H4 (cell line): ENCODE data around the gene CCL17. TPM values are rescaled to one million over a fixed set of nuclear protein-coding genes. Genes with fewer than 3 reads are reported as not detected.
"Not testable (repeated sequence)": the region's sequence is repeated elsewhere in the genome, so short reads cannot be mapped to it uniquely, and the experiment has no call there.

Experiments used
- DNase-seq: peaks from one replicate; pipeline ENCODE4 v3.0.0-alpha.2; 2015; ENCODE audit warnings: low spot score
- total RNA-seq: library from RNA; depleted of rRNA; stranded (reverse); fragments of >200 nt; shearing (Covaris generic); gene quantifications from 2 replicates; pipeline ENCODE4 v1.2.3, GENCODE V29; 2014; rRNA removed

Gene CCL17
- total RNA-seq, 1 experiment from 2014 or later, result not detected

DNA sequence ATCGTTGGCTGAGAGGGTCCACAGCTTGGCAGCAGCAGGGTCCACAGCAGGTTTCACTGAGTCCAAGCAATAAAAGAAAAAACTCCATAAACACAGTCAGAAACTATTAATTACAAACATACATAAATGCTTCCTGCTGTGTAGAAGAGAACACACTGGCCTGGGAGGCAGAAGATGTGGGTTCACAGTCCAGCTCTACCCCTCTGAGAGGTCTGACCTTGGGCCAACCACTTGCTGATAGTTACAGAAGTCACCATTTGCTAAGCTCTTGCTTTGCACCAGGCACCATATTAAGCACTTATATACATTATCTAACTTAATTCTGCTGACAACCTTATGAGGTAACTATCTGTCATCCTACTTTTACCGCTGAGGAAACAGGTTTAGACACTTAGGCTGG is 27.9 kb downstream of the CCL17 start:
- DNase-seq, result no peak

DNA sequence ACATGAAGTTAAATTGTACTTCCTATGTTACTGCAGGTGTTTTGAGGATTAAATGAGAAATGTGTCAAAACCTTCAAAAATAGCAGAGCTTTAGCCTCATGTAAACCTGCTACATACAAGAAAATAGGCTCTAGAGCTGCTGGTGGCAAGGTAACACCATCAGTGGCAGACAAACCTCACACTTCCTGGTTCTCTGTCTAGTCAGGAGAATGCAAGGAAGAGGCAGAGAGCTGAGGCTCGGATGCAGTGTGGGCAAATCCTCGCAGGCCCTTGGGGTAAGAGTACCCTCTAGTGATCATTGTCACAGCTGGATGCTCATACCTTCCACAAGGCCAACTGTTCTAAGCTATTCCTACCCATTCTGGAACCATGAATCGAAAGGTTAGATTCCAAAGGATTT is 28.4 kb downstream of the CCL17 start:
- DNase-seq, result no peak

DNA sequence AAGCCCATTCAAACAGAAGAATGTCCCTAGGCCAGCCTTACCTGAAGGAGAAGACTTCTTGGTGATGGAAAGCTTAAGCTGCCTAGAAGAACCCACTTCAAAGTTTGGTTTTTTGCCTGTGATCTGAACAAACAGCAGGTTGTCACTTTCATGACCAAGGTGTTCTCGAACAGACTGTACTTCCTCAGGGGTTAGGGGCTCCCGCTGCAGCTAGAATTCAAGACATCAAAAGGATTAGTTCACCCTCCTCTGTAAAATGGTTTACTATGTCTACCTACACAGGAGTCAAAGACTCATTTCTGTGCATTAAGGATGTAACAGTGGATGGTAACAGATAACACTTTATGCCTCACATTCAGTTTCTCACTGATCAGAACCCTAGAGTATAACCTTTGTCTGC is 29.4 kb downstream of the CCL17 start:
- no peak for DNase-seq

DNA sequence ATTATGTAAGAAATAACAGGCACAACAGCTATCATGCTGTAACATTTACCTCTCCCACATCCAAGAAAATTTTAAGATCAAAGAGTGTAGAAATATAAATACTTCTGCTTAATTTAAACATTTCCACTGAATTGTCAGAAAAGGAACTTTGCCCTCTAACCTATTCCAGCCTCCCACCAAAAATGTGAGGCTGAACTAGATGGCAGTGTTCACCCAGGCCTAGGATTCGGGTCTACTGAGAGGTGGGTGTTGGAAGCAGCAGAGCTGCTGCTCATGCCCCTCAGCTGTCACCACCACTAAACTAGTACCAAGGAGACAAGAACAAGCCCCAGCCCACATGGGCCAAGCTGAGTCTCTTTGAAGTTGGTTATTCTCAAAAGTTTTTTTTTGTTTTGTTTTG is 31.3 kb downstream of the CCL17 start:
- DNase-seq, result no peak

DNA sequence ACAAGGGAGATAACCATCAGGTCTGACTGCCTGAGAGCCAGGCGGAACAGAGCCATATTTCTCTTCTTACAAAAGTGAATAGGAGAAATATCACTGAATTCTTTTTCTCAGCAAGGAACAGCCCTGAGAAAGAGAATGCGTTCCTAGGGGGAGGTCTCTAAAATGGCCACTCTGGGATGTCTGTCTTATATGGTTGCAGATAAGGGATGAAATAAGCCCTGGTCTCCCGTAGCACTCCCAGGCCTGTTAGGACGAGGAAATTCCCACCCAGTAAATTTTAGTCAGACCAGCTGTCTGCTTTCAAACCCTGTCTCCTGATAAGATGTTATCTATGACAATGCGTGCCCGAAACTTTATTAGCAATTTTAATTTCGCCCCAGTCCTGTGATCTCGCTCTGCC is 35.4 kb downstream of the CCL17 start:
- not testable (repeated sequence) for DNase-seq

DNA sequence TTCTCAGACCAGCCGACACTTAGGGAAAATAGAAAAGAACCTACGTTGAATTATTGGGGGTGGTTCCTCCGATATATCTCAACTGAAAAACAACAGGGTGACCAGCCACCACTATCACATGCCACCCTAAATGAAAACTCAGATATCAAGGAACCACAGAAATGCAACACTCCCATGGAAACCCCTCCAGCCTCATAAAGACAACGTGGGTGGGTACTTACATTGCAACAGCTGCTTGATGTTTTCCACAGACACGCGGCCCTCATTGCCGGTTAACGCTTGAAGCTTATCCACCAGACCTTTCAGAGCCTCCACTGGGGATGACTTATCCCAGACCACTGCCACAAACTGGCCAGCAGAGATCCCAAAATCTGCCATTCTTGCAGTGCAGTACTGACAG is 36.0 kb downstream of the CCL17 start:
- not testable (repeated sequence) for DNase-seq

DNA sequence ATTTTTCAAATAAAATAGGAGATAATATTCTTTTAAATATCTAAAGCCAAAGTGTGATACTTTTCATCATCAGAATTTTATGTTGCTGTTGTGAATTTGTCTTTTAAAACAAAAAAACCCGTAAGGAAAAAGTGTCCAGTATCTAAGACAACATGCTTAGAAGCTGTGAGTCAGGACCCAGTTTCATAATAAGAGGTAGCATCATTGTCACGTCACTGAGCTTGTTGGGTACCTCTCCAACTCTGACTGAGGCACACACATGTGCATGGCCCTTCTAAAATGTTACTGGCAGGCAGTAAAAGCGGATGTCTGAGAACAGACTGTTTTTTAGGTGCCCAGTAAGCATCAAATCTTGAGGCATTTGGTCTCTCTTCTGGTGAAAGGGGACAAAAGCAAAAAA is 40.1 kb downstream of the CCL17 start:
- DNase-seq, result no peak

DNA sequence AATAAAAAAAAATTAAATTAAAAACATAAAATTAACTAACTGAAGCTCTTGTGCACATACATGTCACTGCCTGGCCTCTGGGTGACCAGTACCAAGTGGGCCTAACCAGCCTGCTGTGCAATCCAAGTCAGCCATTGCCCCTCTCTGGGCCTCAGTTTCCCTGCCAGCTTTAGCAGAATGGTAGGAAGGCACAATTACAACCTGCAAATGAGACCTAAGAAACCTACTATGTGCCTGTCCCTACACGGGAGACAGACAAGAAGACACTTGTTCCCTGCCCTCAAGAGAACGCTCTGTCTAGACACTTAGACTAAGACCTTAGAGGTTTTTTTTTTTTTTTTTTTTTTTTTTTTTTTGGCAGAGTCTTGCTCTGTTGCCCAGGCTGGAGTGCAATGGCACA is 40.9 kb downstream of the CCL17 start:
- DNase-seq, result no peak

DNA sequence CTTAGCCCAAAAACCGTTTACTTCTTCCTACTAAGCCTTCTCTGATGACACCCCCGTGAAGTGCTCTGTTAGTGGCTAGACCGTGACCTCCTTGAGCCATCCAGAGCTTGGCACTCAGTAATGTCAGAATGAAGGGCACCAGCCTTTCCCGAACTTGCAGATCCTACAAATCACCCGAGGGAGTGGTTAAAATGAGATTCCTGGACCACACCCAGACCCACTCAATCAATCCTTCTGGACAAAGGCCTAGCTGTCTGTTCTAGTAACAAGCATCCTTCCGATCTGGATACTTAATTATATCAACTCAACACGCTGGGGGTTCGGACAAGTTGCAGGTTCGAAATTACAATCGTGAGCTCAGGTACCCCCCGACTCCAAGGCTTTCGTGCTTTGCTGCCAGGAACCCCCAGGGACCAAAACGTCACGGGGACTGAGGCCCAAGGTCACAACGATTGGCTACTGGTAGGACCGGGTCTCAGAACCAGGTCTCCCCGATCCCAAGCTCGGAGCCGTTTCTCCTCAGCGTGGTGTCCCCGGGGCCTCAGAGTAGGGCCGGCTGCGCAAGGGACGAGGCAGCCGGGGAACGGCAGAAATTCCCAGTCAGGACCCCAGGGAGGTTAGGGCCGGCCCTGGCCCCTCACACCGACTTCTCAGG is 42.1 kb downstream of the CCL17 start:
- no peak for DNase-seq

DNA sequence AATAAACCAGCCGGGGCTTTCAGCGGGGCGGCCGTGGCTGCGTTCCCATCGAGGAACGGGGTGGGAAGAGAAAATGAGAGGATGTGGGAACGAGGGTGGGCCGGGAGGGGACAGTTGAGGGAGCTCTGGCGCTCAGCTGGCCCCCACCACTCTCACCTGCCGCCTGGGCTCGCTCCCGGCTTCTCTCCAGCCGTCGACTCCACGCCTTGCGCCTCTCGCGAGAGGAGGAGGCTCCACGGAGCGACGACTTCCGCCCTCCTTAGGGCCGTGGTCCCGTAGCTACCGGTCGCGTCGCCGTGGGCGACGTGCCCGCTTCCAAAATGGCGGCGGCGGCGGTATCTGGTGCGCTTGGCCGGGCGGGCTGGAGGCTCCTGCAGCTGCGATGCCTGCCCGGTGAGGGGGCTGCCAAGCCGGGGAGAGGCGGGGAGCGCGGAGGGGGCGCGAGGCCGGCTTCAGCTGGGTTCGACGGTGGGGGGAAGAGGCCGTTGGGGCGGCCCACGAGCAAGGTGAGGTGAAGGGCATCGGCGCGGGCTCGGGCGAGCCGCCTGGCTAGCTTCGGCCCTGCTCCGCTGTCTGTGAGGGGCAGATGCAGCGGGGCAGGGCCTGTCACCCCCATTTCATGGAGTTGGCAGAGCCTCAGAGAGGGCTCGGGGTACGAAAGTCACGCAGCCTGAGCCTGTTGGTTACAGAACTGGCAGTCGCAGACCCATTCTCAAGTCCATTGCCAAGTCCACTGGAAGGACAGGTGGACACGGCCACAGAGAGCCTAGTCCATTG is 42.8 kb downstream of the CCL17 start, which contains the start of the genes CIAPIN1 and COQ9:
Gene CIAPIN1 (minus strand): TSS at position 200 of the 777 bp plus-strand sequence. CDS start 6,457 bp downstream, outside the sequence.
Gene COQ9 (plus strand): TSS at position 294 of the 777 bp plus-strand sequence. CDS start 27 bp downstream, at position 321.
- DNase-seq, result peak; percentile 91

DNA sequence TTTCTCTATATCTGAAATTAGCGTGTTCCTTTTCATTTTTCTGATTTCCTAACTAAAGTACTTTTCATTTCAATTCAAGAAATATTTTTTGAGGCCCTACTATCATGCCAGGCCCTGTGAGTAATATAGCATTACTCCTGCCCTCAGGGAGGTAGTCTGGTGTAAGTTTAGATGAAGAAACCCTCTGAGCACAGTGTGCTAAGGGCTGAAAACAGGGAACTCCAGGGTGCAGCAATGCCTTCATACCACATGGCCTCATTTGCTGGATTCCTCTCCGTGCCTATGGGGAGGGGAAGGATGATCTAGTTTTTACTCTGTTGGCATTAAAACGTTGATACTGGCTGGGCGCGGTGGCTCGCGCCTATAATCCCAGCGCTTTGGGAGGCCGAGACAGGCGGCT is 47.5 kb downstream of the CCL17 start:
- no peak for DNase-seq

DNA sequence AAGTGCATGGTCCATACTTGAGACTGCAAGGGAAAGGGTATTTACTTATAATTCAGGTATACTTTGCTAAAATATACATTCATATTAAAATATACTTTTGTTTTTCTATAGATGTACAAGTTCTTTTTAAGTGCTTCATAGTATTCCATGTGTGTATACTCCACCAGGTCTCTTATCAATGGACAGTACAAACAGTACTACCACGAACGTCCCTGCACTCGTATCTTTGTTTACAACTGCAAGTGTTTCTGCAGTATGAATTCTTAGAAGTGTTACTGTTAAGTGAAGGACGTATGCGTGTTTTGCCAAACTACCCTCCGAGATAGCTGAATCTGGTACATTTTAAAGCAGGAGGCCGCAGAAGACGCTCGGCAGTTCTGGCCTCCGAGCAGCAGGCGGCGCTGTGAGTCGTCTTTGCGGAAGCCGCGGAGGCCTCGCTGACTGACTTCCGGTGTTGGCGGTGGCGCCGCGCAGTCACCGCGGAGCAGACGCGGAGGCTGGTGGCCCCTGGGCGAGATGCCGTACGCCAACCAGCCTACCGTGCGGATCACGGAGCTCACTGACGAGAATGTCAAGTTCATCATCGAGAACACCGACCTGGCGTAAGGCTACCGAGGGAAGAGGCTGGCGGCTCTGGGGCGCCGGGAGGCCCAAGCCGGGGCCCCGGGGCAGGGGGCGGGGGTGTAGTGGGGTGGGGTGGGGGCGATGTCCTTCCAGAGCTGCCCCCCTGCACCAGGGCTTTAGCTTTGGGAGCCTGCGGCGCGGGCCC is 57.8 kb downstream of the CCL17 start, which contains the start of gene POLR2C:
Gene POLR2C (plus strand): TSS at position 471 of the 769 bp plus-strand sequence. CDS start 46 bp downstream, at position 517.
- DNase-seq, result peak; percentile 77

DNA sequence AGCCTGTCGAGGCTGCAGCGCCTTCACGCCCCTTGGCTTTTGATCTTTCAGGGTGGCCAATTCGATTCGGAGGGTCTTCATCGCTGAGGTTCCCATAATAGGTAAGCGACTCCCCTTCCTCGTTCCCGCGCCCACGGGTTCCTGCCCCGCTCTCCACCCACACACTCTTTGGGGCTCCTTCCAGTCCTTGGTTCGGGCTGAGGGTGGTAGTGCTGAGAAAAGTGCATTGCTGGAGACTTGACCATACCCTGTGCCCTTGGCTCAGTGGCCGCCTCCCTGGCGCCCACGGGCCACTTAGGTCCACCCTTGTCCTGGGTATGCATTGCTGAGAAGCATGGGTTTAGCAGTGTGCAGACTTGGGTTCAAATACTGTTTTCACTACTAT is 58.4 kb downstream of the CCL17 start:
- DNase-seq, result no peak

DNA sequence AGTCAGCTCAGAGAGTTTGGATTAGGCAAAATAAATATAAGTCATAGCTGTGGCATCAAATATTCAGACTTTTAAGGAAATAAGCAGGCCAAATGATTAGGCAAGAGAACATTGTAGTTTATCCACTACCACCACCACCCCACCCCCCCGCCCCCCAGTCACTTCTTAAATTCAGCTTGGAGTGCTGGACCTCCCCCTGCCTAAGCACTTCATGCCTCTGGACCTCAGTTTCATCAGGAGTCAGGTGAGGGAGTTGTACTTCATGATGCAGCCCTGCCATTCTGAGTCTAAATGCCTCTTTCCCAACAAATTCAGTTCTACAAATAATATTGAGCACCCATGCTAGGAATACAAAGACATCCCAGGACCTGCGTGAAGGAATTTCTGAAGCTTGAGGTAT is 60.0 kb downstream of the CCL17 start:
- DNase-seq, result no peak

Other genes with a start within 250 kb of the CCL17 start
- gene PSME3IP1, start 218.7 kb upstream of the CCL17 start, total RNA-seq, result 104 and 139 TPM in 2 replicates
- gene RSPRY1, start 218.4 kb upstream of the CCL17 start, total RNA-seq, result 25.1 and 28.6 TPM in 2 replicates
- gene ARL2BP, start 159.5 kb upstream of the CCL17 start, total RNA-seq, result 98.4 and 100 TPM in 2 replicates
- 0.17 TPM in 1 of 2 replicates, not detected in the other for gene PLLP, start 120.1 kb upstream of the CCL17 start, total RNA-seq
- gene CCL22, start 46.0 kb upstream of the CCL17 start, total RNA-seq, result not detected in 2 replicates
- 0.70 and 0.85 TPM in 2 replicates for gene CX3CL1, start 32.3 kb upstream of the CCL17 start, total RNA-seq
- 88.4 and 96.4 TPM in 2 replicates for gene CIAPIN1, start 42.6 kb downstream of the CCL17 start, total RNA-seq
- 67.6 and 76.9 TPM in 2 replicates for gene COQ9, start 42.7 kb downstream of the CCL17 start, total RNA-seq
- gene POLR2C, start 57.9 kb downstream of the CCL17 start, total RNA-seq, result 201 and 244 TPM in 2 replicates
- gene DOK4, start 81.7 kb downstream of the CCL17 start, total RNA-seq, result 15.5 and 25.4 TPM in 2 replicates
- 5.8 and 10.2 TPM in 2 replicates for gene CCDC102A, start 131.8 kb downstream of the CCL17 start, total RNA-seq
- not detected in 2 replicates for gene ADGRG5, start 137.9 kb downstream of the CCL17 start, total RNA-seq
- gene ADGRG1, start 223.9 kb downstream of the CCL17 start, total RNA-seq, result 1.2 and 1.3 TPM in 2 replicates